ENCODE data around the gene USP2.

DNA sequence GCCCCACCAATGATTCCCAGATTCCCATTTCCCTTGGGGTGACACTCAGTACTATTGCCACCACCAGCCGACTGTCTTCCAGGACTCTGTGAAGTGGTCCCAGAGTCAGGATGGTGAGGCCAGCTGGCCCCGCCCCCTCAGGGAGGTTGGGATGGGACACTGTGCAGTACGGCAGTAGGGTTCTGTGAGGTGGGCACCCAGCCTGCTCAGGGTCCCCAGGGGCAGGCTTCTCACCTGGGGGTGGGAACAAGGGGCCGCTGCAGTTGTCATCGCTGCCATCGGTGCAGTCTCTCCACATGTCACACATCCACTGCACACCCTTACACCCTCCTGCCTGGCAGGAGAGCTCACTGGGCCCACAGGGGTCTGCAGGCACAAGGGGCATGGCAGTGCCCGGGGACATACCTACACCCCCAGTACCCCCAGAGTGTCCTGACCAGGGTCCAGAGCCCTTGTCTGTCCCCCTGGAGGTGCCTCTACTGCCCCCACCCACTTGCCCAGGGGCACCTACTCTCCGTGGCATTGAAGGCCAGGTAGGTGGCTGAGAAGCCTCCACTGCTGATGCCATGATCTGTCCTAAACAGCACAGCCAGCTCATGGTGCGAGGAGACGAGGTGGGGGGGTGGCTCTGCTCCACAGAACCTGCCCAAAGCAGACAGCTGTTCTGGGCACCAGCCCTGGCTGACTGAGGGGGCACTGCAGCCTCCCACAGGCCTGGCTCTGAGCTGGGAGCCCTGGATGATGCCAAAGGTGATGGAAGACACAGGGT is 38.9 kb downstream of the USP2 start:
- TF ChIP-seq, protein P1, sequence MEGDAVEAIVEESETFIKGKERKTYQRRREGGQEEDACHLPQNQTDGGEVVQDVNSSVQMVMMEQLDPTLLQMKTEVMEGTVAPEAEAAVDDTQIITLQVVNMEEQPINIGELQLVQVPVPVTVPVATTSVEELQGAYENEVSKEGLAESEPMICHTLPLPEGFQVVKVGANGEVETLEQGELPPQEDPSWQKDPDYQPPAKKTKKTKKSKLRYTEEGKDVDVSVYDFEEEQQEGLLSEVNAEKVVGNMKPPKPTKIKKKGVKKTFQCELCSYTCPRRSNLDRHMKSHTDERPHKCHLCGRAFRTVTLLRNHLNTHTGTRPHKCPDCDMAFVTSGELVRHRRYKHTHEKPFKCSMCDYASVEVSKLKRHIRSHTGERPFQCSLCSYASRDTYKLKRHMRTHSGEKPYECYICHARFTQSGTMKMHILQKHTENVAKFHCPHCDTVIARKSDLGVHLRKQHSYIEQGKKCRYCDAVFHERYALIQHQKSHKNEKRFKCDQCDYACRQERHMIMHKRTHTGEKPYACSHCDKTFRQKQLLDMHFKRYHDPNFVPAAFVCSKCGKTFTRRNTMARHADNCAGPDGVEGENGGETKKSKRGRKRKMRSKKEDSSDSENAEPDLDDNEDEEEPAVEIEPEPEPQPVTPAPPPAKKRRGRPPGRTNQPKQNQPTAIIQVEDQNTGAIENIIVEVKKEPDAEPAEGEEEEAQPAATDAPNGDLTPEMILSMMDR (conservative IDR thresholded peaks at IDR 0.05 in 1 of 2, IDR thresholded peaks at IDR 0.05 in 1 of 2; ENCODE audit: low read depth in 1 of 2, low read length in 2 of 2): no peak
- no peak for TF ChIP-seq EZH2 (IDR thresholded peaks at IDR 0.05; ENCODE audit: low read length, missing control alignments)
